CD4-positive, alpha-beta T cell treated with Interleukin-4 for 4 hours (primary cell): ENCODE measurements around the gene ZDHHC7.
A peak's percentile ranks its signal among the peaks of the same experiment; 100 is the strongest.
"Not testable (repeated sequence)": the region's sequence is repeated elsewhere in the genome, so short reads cannot be mapped to it uniquely, and the experiment has no call there.

Experiments used
- DNase-seq: peaks from one replicate; pipeline ENCODE4 v3.0.0-alpha.2; 2020

The ZDHHC7 gene

GRCh38 chr16:85010931-85011845, at the start of gene ZDHHC7:
Gene ZDHHC7 (minus strand): TSS chr16:85011535. CDS start chr16:84990618, 20,917 bp downstream.
- peak; percentile 81 for DNase-seq

GRCh38 chr16:85058909-85059308, 47.6 kb upstream of the ZDHHC7 start:
- DNase-seq, result no peak

GRCh38 chr16:85057948-85058347, 46.6 kb upstream of the ZDHHC7 start:
- no peak for DNase-seq

GRCh38 chr16:85057212-85057889, 46.0 kb upstream of the ZDHHC7 start:
- DNase-seq, result no peak

GRCh38 chr16:85056211-85056748, 44.9 kb upstream of the ZDHHC7 start:
- no peak for DNase-seq

- DNase-seq, result peak; percentile 95
Measured at GRCh38 chr16:85055493-85056210, 44.3 kb upstream of the ZDHHC7 start.

- no peak for DNase-seq
Measured at GRCh38 chr16:85054948-85055492, 43.7 kb upstream of the ZDHHC7 start.

GRCh38 chr16:85054321-85054720, 43.0 kb upstream of the ZDHHC7 start:
- not testable (repeated sequence) for DNase-seq

- DNase-seq, result no peak
Measured at GRCh38 chr16:85052536-85052935, 41.2 kb upstream of the ZDHHC7 start.

- DNase-seq, result no peak
Measured at GRCh38 chr16:85051683-85052082, 40.3 kb upstream of the ZDHHC7 start.

GRCh38 chr16:85051067-85051581, 39.8 kb upstream of the ZDHHC7 start:
- DNase-seq, result no peak

- no peak for DNase-seq
Measured at GRCh38 chr16:85049706-85050305, 38.5 kb upstream of the ZDHHC7 start.

GRCh38 chr16:85048921-85049562, 37.7 kb upstream of the ZDHHC7 start:
- DNase-seq, result no peak

GRCh38 chr16:85047867-85048455, 36.6 kb upstream of the ZDHHC7 start:
- DNase-seq, result no peak

GRCh38 chr16:85046931-85047866, 35.9 kb upstream of the ZDHHC7 start:
- DNase-seq, result no peak

- DNase-seq, result no peak
Measured at GRCh38 chr16:85046472-85046916, 35.2 kb upstream of the ZDHHC7 start.

GRCh38 chr16:85045641-85046471, 34.5 kb upstream of the ZDHHC7 start:
- DNase-seq, result no peak

GRCh38 chr16:85045077-85045476, 33.7 kb upstream of the ZDHHC7 start:
- no peak for DNase-seq

- no peak for DNase-seq
Measured at GRCh38 chr16:85042606-85043005, 31.3 kb upstream of the ZDHHC7 start.
